Skin epidermis (tissue), 12 donors: ENCODE results near the gene PRPF8.

Experiments used
- H3K27ac ChIP-seq, 21 experiments: fragments of 200-600 bp; sonication (generic) in 11 of 21; one replicate each; pipeline ENCODE4 v1.5.0; 2020; ENCODE audit warnings: mild to moderate bottlenecking in 3 of 21, inconsistent platforms in 2 of 21, moderate library complexity in 2 of 21
- H3K4me3 ChIP-seq, 7 experiments: fragments of 200-600 bp; sonication (generic) in 2 of 7; one replicate each; pipeline ENCODE4 v1.5.0; 2020; ENCODE audit warnings: inconsistent platforms in 2 of 7, mild to moderate bottlenecking in 2 of 7, moderate library complexity in 1 of 7

The PRPF8 gene

DNA sequence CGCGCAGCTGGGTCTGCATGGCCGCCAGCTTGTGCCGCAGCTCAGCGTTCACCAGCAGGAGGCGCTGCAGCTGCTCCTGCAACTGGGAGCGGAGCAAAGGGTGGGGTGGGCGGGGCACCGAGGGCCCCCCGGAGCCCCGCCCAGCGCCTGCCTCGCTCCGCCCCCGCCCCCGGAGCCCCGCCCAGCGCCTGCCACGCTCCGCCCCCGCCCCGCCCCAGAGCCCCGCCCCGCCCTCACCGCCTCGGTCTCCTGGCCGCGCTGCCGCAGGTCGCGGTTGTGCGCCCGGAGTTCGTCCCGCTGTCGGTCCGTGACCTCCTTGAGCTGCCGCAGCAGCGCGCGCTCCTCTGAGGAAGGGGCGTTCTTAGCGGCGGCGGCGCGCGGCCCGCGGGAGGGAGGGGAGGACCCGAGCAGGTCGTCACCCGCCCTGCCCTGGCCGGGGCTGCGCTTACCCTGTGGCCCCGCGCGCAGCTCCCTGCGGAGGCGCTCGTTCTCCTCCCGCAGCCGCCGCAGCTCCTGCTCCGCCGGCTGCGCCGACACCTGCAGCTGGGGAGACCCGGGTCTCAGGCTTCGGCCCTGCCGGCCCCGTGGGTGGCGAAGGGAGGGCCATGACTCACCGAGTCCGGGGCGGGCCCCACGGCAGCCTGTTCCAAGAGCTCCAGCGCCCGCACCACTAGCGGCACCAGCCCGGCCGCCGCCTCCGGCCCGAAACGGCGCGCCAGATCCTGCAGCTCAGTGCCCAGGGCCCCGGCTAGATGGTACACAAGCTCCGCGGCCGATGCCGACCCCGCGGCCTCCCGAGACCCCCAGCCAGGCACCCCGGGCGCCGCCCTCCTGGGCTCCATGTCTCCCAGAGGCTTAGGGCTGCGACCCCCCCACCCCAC is 35.5 kb downstream of the PRPF8 start:
- H3K27ac ChIP-seq, result peak overlapping the region; percentile 81 to 97 (median 92)
- H3K4me3 ChIP-seq, result peak overlapping the region; percentile 61 to 79 (median 72)

- H3K27ac ChIP-seq, result peak overlapping the region; percentile 2 to 96 (median 82)
- peak overlapping the region; percentile 33 to 79 (median 65) for H3K4me3 ChIP-seq
Measured at GRCh38 chr17:1648173-1648962, 36.3 kb downstream of the PRPF8 start.

- Histone ChIP-seq H3K27ac (peak overlapping the region in 12 of 21 experiments; percentile 25 to 96 (median 84)), H3K4me3 (peak overlapping the region in 6 of 7 experiments; percentile 33 to 79 (median 68))
Measured at GRCh38 chr17:1647802-1648171, 36.9 kb downstream of the PRPF8 start.

- H3K4me3 ChIP-seq, result no peak overlapping the region
Measured at GRCh38 chr17:1646199-1646875, 38.3 kb downstream of the PRPF8 start.

GRCh38 chr17:1645207-1646171 is 39.2 kb downstream of the PRPF8 start, which contains the start of gene SCARF1:
SCARF1 (minus strand) TSS chr17:1645732; CDS start chr17:1645697, 35 bp downstream.
- Histone ChIP-seq H3K4me3 (peak within 1 kb of the TSS; percentile 5 to 52 (median 28)), H3K27ac (peak within 1 kb of the TSS in 19 of 21 experiments; percentile 42 to 83 (median 75))

More at GRCh38 chr17:1646199-1646875, 38.3 kb downstream of the PRPF8 start:
- H3K27ac ChIP-seq, result peak overlapping the region in 13 of 21 experiments; percentile 38 to 83 (median 75)

GRCh38 chr17:1644493-1645206 is 40.0 kb downstream of the PRPF8 start:
- Histone ChIP-seq H3K4me3 (peak overlapping the region; percentile 5 to 52 (median 28)), H3K27ac (peak overlapping the region in 18 of 21 experiments; percentile 51 to 83 (median 75))

DNA sequence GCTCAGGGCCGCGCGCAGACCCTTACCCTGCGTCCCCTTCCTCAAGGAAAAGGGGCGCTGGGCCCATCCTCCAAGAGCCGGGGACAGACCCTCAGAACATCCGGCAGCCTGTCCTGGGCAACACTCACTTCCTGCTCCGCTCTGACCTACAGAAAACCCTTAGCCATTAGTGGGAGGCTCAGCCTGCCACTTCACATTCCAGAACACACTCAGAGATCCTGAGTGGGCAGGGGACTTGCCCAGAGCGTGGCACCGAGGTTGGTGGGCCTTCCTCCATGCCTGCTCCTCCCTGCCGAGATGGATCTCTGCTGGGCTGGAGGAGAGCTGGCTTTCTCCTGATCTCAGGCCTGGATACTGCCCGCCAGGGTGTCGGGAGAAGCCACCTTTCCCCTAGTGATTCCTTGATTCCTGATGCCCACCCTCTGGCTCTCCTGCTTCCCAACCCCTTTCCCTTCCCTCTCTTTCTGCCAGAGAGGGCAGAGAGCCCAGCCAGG is 40.6 kb downstream of the PRPF8 start:
- peak overlapping the region in 20 of 21 experiments; percentile 7 to 83 (median 64) for H3K27ac ChIP-seq
- peak overlapping the region; percentile 29 to 52 (median 40) for H3K4me3 ChIP-seq

DNA sequence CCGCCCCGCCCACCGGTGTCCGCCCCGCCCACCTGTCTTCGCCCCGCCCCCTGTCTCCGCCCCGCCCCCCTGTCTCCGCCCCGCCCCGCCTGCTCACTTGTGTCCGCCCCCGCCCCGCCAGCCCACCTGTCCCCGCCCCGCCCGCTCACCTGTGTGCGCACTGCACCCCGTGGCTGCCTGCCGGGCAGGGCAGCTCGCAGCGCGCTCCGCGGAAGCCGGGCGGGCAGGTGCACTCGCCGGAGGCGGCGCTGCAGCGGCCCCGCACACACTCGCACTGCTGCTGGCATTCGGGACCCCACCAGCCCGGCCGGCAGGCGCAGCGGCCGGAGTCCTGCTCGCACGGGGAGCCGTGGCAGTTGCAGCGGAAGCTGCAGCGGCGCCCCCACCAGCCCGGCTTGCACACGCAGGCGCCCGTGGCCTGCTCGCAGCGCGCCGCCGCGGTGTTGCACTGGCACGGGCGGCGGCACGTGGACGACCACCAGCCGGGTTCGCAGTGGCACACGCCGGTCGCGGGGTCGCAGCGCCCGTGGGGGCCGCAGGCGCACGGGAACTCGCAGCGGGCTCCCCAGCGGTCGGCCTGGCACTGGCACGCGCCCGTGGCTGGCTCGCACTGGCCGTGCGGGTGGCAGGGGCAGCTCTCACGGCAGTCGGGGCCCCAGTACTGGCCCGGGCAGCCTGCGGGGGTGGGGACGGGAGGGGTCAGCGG is 41.2 kb downstream of the PRPF8 start:
- H3K27ac ChIP-seq, result peak overlapping the region in 20 of 21 experiments; percentile 7 to 83 (median 64)
- peak overlapping the region; percentile 29 to 52 (median 40) for H3K4me3 ChIP-seq

DNA sequence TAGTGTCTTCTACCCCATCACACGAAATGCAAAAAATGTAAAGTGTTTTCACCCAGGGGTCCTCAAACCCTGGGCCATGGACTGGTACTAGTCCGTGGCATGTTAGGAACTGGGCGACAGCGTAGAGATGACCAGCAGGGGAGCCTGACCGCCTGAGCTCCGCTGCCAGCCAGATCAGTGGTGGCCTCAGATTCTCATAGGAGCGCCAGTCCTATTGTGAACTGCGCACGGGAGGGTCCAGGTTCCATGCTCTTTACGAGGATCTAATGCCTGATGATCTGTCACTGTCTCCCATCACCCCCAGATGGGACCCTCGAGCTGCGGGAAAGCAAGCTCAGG is 43.6 kb downstream of the PRPF8 start:
- Histone ChIP-seq H3K27ac (no peak overlapping the region), H3K4me3 (no peak overlapping the region)

GRCh38 chr17:1640329-1641064 is 44.2 kb downstream of the PRPF8 start:
- Histone ChIP-seq H3K4me3 (no peak overlapping the region), H3K27ac (no peak overlapping the region)

DNA sequence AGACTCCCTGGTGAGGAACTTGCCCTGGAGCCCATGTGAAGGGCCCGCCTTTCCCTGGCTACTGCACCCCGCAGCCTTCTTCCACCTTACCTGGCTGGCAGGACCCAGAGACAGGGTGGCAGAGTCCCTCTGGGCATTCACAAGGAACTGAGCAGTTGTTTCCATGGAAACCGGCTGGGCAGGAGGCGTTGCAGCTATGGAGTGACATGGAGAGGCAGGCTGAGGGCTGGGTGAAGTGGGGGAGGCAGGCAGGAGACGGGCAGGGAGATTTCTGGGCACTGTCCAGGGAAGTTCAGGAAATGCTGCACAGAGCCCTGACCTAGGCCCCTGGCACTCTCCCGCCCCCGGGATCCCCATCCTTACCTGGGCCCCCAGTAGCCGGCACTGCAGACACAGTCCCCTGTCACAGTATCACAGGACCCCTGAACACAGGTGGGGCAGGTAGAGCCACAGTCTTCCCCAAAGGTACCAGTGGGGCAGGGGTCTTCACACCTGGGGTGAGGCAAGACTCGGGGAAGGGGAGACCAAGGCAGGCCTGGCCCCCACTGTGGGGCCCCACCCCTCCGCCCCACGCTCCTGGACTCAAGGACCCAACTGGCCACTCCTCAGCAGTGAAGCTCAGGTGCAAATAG is 45.0 kb downstream of the PRPF8 start:
- no peak overlapping the region for H3K27ac ChIP-seq
- no peak overlapping the region for H3K4me3 ChIP-seq

DNA sequence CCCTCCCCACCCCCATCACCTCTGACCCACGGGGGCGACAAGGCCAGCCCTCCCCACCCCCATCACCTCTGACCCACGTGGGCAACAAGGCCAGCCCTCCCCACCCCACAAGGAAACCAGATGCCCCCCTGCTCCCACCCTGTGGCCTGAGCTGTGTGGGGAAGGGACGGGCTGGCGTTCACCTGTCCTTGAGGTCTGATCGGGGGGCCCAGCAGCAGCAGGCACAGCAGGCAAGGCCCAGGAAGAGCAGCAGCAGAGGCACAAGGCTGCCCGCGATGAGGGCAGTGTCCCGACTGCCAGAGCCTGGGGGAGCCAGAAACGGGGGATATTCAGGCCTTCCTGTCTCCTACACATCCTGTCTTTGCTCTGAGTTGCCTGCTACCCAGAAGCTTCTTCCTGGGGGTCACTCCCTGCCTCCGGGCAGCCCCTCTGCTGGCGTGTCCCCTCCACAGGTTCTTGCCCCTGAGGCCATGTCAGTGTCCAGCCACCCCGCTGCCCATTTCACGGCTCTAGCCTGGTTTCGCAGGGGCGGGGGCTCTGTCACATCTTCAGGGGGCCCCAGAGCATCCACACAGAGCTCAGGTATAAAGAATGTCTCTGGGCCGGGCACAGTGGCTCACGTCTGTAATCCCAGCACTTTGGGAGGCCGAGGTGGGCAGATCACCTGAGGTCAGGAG is 45.9 kb downstream of the PRPF8 start:
- Histone ChIP-seq H3K27ac (no peak overlapping the region), H3K4me3 (no peak overlapping the region)

- H3K27ac ChIP-seq, result no peak overlapping the region
- no peak overlapping the region for H3K4me3 ChIP-seq
Measured at GRCh38 chr17:1638171-1638590, 46.5 kb downstream of the PRPF8 start.

DNA sequence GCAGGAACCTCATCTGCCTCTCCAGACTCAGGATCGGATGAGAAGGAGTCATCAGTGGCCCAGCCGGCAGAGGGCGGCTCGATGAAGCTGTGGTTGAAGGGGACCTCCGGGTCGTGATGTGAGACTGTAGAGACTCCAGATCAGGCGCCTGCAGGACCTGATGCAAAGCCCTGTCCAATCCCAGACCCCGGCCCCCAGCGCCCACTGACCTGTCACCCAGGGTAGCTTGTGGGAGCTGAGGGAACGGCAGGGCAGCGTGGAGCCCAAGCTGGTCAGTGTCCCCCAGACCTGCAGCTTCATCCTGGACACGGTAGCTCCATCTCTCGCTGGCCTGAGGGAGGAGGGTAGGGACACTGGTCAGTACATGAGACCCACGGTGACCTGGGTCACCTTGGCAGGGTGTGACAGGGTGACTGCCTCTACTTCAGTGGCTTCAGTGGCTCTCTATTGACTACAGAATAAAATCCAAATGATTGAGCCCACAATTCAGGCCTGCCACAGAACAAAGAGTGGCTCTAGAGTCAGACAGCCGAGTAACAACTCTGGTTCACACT is 47.9 kb downstream of the PRPF8 start:
- H3K4me3 ChIP-seq, result no peak overlapping the region
- H3K27ac ChIP-seq, result no peak overlapping the region
